Posterior cingulate gyrus (tissue), 11 donors: ENCODE data around the gene COL20A1.

Source experiments
- DNase-seq, 10 donors: peaks; one replicate each; pipeline versions ENCODE4 v3.0.0 to v3.0.0-alpha.2; 2020 to 2021; ENCODE audit warnings: mixed read lengths in 3 of 10
- intact Hi-C: fragments of 100-400 bp; cut with DNase I; formaldehyde crosslinking; loops from one replicate; pipeline ENCODE4 v1.15.1; 2023

The COL20A1 gene

DNA sequence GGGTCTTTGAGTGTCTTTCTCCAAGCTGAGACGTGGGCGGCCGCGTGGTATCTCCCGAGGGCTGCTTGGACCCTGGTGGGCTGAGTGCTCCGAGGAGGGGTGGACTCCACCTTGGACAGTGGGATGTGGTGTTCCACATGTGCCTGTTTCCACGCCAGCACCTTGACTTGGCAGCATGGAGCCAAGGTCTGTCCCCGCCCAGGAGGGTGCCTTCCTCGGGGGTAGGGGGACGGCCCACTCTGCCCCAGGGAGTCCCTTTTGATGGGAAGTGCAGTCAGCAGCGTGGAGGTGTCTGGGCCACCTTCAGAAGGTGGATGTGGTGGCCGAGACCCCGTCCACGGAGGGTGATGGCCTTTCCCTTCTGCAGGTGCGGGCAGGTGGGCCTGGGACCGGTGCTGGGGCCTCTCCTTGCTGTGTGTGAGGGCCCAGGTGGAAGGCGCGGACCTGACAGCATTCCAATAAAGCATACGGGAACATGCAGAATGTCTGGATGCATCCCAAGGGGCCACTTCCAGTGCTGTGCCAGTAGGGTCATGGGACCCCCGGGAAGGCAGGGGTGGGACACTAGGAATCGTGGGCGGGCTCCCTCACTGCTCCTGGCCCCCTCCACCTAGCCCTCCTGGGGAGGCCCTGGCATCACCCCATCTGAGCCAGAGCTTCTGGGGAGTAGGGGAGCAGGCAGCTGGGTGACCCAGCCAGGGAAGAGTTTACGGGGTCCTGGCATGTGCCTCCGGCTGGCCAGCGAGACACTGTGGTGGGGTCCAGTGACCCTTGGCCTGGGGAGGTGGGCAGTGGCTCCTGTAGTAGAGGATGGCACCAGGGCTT is 3.5 kb upstream of the COL20A1 start:
- peak in 4 of 10 donors; percentile 4 to 79 (median 54) for DNase-seq
- intact Hi-C loops: no loop called here

DNA sequence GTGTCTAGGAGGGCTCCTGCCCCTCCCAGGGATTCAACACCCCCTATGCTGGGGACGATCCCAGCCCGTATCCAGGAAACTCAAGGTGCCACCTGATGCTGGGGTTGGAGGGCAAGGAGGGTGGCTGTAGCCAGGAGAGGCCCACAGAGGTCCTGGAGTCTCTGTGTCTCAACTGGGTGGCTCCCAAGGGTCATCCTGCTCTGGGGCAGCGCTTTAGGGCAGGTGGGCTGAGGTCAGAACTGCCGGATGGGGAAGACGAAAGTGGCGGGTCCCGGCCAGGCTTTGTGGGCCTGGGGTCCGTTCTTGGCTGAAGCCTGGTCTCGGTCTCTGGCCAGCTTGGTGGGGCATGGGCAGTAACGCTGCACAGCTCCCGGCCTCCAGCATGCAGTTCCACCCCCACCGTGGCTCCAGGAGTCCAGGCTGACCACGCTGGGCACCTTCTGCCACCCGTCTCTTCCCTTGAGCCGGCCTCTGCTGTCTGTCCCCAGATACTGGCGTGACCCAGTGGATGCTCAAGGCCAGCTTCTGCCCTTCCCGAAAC is 2.8 kb upstream of the COL20A1 start:
- intact Hi-C loops: no loop called here
- peak in 3 of 10 donors; percentile 37 to 62 (median 58) for DNase-seq

DNA sequence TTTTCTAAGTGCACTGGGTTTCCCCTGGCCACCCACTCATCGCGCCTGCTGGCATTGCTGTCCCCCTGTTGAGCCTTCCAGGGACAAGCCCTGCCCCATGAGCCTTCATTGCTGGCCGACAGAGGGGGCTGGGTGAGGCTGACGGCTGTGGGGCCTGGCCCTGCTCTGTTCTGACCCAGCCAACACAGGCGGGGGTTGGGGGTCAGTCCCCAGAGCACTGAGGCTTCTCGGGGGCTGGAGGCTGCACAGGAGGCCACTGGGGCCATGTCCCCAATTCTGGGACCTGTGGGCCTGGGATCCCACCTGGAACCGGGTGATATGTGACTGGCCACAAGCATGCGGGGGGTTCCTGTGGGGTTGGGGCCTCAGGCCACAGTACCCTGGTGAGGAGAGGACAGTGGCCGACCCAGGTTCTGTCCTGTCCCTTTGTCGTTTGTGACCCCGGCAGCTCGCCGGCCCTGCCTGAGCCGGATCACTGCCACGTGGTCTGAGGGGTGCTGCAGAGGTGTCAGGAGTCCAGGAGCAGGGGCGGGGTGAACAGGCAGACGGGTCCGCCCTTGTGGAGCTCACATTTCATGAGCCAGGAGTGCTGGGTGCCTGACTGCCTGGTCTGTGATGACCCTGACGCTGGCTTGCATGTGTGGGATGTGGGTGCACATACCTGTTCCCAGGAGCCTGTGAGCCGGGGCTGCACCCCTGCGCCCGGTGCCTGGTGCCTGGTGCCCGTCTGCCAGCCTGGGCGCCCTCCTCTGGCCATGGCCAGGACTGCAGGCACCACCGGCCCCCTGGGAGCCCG is 2.1 kb upstream of the COL20A1 start:
- DNase-seq: peak in 5 of 10 donors; percentile 21 to 92 (median 38)
- intact Hi-C loops: no loop called here

DNA sequence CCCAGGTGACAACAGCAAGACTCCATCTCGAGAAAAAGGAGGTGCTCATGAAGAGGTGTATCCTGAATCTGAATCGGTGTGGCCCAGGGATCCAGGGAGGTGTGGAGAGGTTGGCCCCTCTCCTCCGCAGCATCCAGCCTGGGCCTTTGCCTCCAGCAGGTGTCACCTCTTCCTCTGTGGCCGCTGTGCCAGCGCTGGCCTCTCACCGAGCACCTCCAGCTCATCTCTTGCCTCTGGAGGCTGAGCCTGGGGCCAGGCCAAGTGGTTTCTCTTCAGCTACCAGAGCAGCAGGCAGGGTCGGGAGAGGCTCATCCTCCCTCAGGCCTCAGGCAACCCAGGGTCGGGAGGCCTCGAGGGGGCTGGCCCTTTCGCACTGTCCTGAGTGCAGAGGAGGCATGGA is 1.2 kb upstream of the COL20A1 start:
- intact Hi-C loops: no loop called here
- DNase-seq: peak in 3 of 10 donors; percentile 58 to 78 (median 67)

DNA sequence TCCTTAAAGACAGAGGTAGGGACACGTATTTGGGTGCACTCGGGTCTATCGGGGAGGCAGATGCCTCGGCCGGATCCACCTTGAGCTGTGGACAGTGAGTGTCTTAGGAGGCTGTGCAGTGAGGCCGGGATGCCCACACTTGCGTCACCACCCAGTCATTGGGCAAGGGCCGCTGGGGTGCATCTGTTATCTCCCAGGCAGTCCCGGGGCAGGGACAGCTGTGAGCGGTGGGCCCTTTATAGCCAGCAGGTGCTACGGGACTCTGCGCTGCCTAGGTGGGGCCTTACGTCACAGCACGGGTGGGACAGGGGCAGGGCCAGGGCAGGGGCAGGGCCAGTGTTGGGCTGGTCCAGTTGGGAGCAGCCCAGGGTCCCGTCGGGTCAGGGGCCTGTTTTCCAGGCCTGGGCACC is 689 bp upstream of the COL20A1 start:
- intact Hi-C loops: no loop called here
- peak in 3 of 10 donors; percentile 53 to 69 (median 68) for DNase-seq

DNA sequence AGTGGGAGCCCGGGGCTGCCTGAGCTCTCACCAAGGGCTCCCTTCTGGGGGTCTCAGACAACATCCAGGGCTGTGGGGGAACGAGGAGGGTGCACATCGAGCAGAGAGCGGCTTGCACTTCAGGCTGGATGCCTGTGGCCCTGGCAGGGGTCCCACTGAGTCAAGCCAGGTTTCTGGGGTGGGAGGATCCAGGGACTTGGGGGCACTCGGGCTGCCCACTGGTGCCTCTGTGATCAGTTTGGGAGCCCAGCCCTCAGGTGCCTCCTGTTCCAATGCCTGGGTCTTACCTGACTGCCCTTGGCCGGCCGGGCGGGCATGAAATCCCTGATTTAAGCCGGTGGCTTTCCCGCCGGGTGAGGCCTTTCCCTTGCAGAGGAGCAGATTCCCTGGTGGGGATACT is 470 bp downstream of the COL20A1 start:
- peak in 3 of 10 donors; percentile 57 to 78 (median 64) for DNase-seq
- intact Hi-C loops: no loop called here

DNA sequence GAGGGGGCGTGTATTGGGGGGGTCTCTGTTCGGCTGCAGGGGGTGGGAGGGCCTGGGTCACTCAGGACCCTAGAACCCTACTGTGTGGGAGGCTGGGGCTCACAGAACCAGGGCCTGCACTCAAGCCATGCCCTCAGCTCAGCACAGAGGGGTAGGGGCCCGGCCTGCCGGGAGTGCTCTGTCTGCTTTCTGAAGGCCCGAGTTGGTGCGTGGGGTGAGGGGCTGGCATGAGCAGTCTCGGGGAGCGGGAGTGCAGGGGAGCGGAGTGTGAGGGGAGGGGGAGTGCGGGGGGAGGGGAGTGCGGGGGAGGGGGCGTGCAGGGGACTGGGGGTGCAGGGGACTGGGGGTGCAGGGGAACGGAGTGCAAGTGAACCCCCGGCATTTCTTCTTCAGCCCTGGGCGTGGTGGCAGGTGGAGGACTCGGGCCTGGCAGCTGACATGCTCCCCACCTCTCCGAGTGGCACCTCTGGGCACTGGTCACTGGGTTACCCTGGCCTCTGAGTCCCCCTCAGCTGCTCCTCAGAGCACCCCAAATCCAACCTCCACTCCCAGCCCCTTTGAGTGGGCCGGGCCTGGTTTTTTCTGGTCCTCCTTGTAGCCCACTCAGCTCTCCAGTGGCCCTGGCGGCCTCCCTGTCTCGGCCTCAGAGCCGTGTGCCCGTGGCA is 1.0 kb downstream of the COL20A1 start:
- DNase-seq: peak in 3 of 10 donors; percentile 62 to 73 (median 69)
- intact Hi-C loops: no loop called here

DNA sequence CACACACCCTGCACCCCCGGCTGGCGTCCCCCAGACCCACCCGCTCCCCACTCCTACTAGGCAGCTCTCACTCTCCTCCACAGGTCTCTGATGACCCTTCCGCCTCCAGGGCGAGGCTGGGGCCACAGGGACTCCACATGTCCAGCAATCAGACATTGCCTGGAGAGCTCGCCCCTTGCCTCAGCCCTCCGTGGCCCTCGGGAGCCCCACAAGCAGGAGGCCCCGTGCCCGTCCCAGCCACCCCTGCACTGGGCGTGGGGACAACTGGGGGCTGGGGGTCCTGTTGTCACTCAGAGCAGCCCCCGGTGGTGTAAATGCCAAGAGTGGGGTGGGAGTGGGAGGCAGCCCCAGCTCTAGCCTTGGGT is 1.5 kb downstream of the COL20A1 start:
- DNase-seq: peak in 3 of 10 donors; percentile 47 to 61 (median 58)

DNA sequence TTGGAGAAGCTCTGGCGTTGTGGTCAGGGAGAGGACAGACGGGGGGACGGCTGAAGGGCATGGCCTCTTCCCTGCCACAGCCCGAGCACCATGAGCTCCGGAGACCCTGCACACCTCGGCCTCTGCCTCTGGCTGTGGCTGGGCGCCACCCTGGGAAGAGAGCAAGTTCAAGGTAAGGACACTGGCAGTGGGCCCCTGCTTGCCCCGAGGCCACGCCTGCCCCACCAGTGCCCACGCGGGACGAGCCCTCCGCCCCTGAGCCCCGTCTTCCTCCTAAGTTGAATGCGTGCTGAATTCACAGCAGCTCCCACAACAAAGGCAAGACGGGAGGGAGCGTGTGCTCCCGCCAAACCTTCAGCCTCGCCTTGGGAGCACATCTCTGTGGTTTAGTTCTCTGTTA is 2.0 kb downstream of the COL20A1 start:
- DNase-seq: peak in 3 of 10 donors; percentile 65 to 80 (median 72)
- intact Hi-C loops: no loop called here

More for the DNA sequence above, 1.5 kb downstream of the COL20A1 start:
- intact Hi-C loops: no loop called here

DNA sequence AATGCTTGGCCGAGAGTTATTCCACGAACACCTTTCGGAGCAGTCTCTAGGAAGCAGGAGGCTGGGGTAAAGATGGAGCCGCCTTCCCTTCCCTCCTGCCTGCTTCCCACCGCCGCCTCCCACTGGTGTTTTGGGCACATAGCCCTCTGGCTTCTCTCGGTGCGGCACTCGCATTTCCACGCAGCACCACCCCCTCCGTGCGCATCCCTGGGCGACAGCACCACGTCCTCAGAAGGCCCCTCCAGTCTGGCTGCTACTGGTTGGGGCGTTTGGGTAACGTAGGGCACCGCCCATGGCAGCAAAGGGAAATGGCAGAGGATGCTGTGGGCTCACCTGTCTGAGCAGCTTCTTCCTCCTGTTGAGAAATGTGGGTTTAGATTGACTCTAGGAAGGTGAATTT is 2.4 kb downstream of the COL20A1 start:
- intact Hi-C loops: no loop called here
- peak in 3 of 10 donors; percentile 82 to 90 (median 88) for DNase-seq

DNA sequence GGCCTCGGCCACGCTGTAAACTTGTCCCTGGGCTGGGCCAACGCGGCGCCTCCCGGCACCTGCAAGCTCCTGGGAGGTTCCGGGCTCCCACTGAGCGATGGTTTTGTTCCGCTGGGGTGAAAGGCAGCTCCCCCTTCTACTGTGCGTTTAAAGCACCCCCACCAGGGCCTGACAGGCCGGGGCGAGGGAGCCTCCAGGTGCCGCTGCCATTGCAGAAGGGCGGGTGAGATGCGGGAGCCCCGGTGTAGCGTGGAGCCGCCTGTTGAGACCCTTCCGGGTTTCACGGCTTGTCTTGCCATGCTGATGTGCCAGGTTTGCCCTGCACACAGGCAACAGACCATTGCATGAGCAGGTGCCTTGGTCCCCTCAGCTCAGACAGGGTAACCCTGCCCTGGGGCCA is 2.9 kb downstream of the COL20A1 start:
- intact Hi-C loops: no loop called here
- peak in 3 of 10 donors; percentile 65 to 79 (median 79) for DNase-seq

DNA sequence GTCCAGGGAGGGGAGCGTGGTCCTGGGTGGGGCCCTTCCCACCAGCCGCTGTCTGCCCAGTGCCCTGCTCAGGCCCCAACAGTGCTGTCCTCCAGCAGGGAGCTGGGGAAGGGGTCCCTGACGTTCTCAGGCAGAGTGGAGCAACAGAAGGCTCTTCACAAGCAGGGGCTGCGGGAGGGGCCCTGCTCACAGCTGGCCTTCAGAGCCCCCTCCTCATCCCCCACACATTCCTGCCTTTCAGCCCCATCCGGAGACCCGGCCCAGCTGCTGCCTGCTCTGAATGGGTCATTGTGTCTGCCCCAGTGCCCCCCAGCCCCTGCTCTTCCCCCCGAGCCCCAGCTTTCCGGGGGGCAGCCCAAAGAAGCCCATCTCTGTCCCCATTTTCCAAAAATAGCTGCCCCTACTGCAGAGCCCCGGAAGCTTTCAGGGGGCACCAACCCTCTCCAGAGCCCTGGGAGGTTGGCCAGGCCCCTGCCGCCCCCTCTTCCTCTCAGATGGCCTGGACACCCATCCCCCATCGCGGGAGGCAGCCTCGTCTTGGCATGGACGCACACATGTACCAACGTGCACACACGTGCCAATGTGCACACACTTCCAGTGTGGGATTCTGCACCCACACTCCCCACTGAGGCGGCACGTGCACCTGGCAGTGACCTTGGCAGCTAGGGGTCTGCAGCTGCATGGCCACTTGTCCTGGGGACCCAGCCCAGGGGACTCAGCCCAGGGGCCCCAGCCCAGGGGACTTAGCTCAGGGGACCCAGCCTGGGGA is 3.7 kb downstream of the COL20A1 start:
- intact Hi-C loops: no loop called here
- peak in 3 of 10 donors; percentile 48 to 77 (median 69) for DNase-seq

DNA sequence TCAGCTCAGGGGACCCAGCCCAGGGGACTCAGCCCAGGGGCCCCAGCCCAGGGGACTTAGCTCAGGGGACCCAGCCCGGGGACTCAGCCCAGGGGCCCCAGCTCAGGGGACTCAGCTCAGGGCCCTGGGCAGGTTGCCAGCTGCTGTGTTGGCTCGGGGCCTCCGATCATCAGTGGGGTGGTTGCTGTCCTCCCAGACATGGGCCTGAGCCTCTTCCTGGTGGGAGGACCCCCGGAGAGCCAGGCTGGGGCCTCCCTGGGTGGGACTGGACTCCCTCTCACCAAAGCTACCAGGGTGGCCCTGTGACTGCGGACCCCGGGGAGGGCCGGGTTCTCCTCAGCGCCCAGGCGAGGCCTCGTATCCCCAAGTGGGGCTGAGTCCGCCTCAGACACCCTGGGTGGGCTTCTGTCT is 4.4 kb downstream of the COL20A1 start:
- intact Hi-C loops: no loop called here
- DNase-seq: peak in 2 of 10 donors; percentile 61 to 74

DNA sequence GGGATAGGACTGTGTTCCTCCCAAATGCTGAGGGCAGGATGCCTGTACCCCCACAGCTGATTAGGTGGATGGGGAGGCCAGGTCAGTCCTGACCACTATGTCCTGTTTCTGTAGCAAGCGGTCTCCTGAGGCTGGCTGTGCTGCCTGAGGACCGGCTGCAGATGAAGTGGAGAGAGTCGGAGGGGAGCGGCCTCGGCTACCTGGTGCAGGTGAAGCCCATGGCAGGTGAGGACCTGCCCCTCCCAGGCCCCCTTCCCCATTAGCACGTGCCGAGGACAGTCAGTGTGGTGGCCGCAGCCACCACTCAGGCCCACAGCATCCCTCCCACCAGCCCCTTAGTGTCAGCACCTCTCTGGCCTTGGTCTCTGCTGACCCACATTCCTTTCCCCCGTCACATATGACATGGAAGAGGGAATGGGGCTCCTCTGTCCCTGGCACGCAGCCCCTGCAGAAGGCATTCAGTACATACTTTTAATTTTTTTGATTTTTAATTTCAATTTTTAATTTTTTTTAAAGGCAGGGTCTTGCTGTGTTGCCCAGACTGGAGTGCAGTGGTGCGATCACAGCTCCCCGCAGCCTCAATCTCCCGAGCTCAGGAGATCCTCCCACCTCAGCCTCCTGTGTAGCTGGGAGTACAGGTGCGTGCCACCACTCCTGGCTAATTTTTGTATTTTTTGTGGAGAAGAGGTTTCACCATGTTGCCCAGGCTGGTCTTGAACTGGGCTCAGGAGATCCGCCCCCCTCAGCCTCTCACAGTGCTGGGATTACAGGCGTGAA is 5.0 kb downstream of the COL20A1 start:
- intact Hi-C loops: no loop called here
- peak in 2 of 10 donors; percentile 51 to 75 for DNase-seq

DNA sequence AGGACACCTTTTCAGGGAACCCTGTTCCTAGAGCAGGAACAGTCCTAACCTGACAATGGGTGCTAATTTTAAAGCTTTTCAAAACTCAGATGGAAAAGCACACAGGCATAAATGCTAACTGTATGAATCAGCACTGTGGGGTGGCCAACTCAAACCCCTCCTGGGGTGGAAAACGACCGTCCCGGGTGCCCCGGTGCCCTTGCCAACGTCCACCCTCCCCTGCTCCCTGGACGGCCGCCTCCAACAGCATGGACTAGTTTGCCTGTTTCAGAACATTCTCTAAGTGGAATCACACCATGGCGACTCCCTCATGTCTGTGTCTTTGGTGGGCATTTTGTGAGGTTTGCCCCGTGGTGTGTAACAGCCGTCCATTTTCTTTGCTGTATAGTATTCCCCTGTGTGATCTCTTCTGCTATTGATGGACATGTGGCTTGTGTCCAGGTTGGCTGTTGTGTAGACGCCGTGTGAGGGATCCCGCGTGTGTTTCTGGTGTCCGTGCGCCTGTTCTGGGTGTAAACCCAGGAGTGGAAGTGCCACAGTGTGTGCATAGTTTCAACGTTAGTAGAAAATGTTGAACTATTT is 5.8 kb downstream of the COL20A1 start:
- DNase-seq: peak in 2 of 10 donors; percentile 20 to 39
- intact Hi-C loops: no loop called here

DNA sequence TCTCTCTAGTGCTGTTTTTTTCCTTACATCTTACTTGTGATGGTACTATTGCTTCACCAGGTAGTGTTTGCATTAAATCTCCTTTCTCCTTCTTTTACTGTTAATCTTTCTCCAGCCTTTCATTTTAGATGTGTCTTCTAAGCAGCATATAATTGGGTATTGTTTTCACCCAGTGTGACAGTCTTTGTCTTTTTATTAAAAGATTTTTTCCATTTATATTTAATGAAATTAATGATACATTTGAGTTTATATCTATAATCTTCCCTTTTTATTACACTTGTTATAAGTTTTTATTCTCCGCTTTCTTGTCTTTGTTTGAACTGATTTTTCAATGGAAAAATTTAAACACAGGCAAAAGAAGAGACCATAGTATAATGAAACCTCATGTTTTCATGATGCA is 8.7 kb downstream of the COL20A1 start:
- intact Hi-C loops: no loop called here
- DNase-seq: no peak

DNA sequence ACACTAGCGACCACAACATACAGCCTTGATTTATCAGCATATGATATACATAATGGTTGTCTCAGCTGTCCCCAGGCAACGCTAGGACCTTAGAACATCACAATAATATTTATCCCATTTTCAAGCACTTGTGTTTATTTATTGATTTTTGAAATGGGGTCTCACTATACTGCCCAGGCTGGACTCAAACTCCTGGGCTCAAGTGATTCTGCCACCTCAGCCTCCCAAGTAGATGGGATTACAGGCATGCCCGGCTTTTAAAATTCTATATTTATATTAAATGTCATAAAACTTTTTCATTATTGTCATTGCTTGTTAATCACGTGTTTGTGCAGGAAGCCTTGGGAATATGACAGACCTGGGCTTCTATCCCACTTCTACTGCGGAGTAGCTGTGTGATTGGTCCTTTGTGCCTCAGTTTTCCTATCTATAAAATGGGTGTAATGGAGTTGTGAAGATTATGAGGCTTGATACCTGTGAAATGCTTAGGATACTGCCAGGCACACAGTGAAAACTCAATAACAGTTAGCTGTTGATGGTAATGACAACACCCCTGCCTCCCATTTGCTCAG is 10.2 kb downstream of the COL20A1 start:
- no peak for DNase-seq
- intact Hi-C loops: no loop called here

DNA sequence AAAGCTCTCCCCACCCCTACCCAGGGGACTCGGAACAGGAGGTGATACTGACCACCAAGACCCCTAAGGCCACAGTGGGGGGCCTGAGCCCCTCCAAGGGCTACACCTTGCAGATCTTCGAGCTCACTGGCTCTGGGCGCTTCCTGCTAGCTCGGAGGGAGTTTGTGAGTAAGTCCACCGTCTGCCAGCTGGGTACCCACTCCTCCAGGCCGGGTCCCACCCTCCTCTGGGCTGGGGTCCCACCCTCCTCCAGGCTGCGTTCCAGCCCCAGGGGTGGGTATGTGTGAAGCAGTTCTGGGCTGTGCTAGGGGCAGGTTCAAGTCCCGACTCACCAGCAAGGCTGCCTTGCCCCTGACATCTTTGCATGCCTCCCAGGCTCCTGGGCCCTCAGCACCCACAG is 12.4 kb downstream of the COL20A1 start:
- peak in 1 of 10 donors; percentile 73 for DNase-seq
- intact Hi-C loops: no loop called here
